Left renal cortex interstitium (tissue), 4 donors: Measurements from ENCODE around the gene EFNA4. TPM values are rescaled to one million over a fixed set of nuclear protein-coding genes. Genes with fewer than 3 reads are reported as not detected.

Experiments used
- DNase-seq, 4 donors: peaks; one replicate each; pipeline ENCODE4 v3.0.0-alpha.2; 2013; ENCODE audit warnings: low read depth in 4 of 4, low spot score in 2 of 4, missing footprints in 1 of 4
- polyA plus RNA-seq, 4 donors: library from polyadenylated mRNA; unstranded; fragments of 120-200 nt; gene quantifications; one replicate each; pipeline ENCODE4 v1.2.1, GENCODE V29; 2013; ENCODE audit not compliant: insufficient read length in 4 of 4

EFNA4 gene
- polyA plus RNA-seq, 4 donors: 18.1 to 24.5 (median 21.3) TPM

GRCh38 chr1:155085504-155086127 lies 22.1 kb downstream of the EFNA4 start:
- DNase-seq: no peak

GRCh38 chr1:155086128-155086741 lies 22.7 kb downstream of the EFNA4 start:
- DNase-seq: no peak

- DNase-seq: no peak
These were observed 23.5 kb downstream of the EFNA4 start for GRCh38 chr1:155086856-155087535.

GRCh38 chr1:155091071-155092051 lies 27.8 kb downstream of the EFNA4 start:
- DNase-seq: no peak

DNA sequence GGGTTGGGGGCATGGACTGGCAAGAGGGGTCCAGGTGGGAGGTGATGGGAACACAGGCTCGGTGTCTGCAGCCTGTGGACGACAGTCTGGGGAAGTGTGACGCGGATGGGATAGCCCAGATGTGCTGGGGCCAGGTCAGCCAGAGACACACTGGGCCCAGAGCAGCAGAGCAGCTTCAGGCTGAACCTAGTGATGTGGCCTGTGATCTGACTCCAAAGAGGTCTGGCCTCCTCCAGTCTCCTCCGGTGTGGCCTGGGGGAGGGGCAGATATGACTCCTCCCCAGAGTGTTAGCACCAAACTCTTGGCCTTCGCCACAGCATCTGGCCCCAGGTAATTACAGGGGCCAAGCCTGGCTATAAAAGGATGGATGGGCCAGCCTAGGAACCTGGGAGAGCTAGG lies 28.6 kb downstream of the EFNA4 start:
- DNase-seq: no peak

- DNase-seq: no peak
These were observed 29.1 kb downstream of the EFNA4 start for GRCh38 chr1:155092641-155093040.

GRCh38 chr1:155093911-155094621 lies 30.5 kb downstream of the EFNA4 start:
- no peak for DNase-seq

DNA sequence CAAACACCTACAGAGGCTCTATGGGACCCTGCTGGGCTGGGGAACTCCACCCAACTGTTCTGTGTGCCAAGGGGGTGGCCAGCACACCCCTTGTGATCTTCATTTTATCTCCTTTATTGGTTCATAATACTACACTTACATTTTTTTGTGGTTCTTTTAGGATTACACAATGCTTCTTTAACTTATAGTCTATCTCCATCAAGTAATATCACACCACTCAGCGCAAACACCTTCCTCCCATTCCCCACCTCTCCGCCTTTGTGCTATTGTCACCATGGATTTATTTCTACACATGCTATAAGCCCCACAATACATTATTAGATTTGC lies 31.0 kb downstream of the EFNA4 start:
- DNase-seq: no peak

GRCh38 chr1:155099331-155099730 lies 35.8 kb downstream of the EFNA4 start:
- no peak for DNase-seq

- no peak for DNase-seq
These were observed 39.8 kb downstream of the EFNA4 start for GRCh38 chr1:155103325-155103724.

DNA sequence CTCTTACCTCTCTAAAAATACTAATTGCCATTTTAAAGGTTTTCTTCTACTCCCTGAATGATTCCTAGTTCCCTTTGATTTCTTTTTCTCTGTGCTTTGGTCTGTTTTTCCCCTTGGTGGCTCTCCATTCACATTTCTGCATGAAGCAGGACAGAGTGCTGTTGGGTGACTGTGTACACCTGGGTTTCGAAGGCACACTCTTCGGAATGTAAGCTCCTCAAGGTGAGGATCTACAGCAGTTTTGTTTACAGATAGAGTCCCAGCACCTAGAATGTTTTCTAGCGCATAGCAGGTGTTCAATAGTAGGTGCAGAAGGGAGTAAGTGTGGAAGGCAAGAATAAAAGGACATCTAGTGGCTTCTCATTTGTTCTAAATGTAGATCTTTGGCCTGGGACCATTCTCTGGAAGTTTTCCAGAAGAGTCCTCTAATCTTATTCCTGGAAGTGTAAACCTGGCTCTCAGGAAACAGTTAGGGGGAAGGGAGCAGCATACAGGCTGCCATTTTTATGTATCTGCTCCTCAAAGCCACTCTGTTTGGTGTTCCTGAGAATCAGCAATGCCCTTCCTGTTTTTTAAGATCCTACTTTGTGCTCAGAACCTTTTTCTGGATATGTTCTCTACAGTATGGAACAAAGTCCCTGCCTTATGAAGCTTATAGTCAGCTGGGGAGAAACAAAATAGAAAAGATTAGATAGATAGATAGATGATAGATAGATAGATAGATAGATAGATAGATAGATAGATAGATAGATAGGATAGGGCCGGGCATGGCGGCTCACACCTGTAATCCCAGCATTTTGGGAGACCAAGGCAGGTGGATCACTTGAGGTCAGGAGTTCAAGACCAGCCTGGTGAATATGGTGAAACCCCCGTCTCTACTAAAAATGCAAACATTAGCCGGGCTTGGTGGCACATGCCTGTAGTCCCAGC lies 41.3 kb downstream of the EFNA4 start:
- no peak for DNase-seq

DNA sequence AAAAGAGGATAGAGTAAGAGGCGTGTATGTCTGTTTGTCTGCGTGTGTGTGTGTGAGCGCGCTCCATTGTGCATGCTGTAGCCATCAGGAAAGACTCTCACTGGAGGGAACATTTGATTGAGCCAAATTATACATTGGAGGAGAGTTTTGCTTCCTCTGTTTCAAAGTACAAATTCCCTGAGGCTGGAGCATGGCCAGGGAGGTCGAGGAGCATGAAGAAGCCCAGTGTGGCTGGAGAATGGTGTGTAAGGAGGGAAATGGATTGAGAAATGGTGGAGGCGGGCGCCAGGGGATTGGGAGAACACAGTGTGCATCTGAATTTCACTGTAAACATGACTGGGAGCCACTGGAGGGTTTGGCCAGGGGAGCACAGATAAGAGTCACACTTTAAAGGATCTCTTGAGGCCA lies 42.1 kb downstream of the EFNA4 start:
- no peak for DNase-seq

DNA sequence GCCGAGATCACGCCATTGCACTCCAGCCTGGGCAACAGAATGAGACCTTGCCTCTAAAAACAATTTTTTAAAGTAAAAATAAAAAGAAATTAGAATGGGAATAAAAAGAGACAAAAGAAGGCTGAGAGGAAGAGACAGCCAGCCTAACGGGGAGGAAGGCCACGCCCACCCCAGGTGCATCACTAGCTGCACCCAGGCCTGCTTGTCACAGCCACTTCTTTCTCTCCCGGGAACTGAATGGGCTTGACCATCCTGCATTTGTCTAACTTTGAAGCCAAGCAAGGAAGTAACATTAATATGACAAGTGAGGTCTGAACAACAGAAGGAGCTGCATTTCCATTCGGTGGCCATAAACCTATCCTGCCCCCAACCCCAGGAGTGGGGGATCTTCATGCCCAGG lies 43.3 kb downstream of the EFNA4 start:
- DNase-seq: no peak

- DNase-seq: no peak
These were observed 44.0 kb downstream of the EFNA4 start for GRCh38 chr1:155107309-155108264.

DNA sequence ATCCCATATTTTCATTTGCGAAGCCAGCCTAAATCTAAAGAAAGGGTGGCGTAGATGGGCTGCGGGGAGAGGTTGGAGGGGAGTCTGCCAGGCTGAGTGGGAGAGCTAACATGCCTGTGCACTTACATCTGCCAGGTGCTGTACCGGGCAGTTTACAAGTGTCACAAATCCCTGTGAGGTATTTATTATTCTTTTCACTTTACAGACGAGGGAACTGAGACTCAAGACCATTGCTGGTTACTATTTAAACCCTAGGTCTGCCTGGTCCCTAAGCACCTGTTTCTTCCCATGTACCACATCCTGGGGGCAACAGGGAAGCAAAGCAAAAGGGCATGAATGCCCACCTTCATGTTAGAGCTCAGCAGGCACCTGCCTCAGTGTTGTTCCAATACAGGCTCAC lies 44.8 kb downstream of the EFNA4 start:
- DNase-seq: no peak

DNA sequence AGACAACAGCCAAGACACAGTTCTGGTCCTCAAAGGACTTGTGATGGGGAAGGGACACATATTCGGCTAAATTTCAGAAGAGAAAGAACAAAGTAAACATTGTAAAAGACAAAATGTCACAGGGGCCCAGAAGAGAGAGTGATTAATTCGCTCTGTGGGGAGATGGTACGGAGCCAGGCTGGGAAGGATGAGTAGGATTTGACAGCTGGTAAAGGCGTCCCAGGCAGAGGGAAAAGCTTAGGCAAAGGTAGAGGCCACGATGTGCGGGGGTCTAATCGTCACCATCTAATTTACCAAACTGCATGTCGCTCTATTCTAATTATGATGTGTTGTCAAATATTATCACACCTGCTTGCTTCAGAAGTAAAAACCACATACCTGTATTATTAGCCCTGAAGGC lies 46.8 kb downstream of the EFNA4 start:
- DNase-seq: no peak

DNA sequence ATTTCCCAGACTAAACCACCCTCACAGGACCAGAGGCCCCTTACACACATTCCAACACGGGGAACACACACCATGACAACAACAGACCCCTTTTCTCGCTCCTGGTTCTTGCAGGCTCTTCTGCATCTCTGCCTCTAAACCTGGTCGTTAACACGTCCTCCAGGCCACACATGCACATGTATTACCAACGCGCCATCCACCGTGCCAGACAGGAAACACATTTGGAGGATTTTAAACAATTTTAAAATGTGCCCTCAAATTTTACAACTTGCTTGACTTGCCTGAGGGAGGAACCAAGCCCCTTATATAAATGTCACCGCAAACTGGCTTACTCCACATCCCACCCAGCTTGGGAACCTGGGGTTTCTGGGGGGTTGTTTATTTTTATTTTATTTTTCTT lies 47.3 kb downstream of the EFNA4 start:
- no peak for DNase-seq

DNA sequence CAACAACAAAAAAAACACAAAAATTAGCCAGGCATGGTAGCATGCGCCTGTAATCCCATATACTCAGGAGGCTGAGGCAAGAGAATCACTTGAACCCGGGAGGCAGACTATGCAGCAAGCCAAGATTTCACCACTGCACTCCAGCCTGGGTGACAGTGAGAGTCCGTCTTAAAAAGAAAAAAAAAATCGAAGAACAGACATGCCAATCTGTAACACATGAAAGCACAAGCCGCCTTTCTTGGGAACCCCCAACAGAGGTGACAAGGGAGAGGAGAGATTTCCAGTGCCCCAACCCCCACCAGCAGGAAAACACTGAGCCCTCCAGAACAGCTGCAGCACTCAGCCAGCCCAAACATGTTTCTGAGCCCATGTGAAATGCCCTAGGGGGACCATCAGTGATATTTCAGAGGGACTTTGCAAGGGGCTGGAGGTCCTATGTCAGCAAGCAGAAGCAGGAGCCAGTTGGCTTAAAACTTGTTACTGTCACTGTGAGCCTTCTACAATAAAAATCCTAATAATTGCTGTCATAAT lies 50.0 kb downstream of the EFNA4 start:
- no peak for DNase-seq
